Upper lobe of left lung (tissue), 4 donors: Measurements from ENCODE around the gene PRKACA.

Experiments used
- CTCF ChIP-seq, 6 experiments: fragments of 450-650 bp in 4 of 6; fragments of 200-600 bp in 2 of 6; sonication (generic) in 2 of 6; IDR thresholded peaks; one replicate each; pipeline ENCODE4 v1.5.1; 2016 to 2019; ENCODE audit warnings: antibody characterized with exemption in 6 of 6
- EP300 ChIP-seq, 4 donors: sonication (generic); formaldehyde crosslinking; IDR thresholded peaks; one replicate each; pipeline ENCODE4 v1.5.1; 2017; ENCODE audit warnings: antibody characterized with exemption in 4 of 4, control low read depth in 2 of 4

- no peak for TF ChIP-seq CTCF (IDR thresholded peaks at IDR 0.05)
- no peak for TF ChIP-seq EP300 (IDR thresholded peaks at IDR 0.05)
Observed at GRCh38 chr19:14103310-14103709, 14.3 kb downstream of the PRKACA start.
